ENCODE measurements around the gene EXO1.

DNA sequence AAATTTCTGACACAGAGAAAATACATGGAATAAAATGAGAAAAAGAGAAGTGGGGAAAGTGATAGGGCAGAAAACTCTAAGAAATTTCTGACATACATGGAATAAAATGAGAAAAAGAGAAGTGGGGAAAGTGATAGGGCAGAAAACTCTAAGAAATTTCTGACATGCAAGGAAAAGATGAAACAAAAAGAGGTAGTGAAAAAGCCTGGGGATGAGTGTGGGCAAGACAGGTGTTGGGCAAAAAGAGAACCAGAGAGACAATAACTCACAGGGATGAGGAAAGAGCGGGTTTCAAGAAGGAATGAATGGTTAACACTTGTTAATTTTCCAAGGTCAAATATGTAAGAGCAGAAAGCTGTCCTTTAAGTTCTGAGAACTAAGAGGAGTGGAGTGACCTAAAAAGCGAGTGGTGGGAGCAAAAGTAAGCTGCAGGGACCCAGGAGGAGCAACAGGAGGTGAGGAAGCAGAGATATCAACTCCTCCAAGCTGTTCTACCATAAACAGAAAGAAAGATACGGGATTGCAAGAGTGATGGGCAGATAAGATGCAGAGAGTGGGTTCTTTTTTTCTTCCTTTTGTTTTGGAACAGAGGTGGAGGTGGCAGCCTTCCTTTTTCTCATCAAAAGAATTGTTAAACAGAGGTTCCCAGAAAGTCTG is 29.9 kb upstream of the EXO1 start:
- TF ChIP-seq, protein P1, sequence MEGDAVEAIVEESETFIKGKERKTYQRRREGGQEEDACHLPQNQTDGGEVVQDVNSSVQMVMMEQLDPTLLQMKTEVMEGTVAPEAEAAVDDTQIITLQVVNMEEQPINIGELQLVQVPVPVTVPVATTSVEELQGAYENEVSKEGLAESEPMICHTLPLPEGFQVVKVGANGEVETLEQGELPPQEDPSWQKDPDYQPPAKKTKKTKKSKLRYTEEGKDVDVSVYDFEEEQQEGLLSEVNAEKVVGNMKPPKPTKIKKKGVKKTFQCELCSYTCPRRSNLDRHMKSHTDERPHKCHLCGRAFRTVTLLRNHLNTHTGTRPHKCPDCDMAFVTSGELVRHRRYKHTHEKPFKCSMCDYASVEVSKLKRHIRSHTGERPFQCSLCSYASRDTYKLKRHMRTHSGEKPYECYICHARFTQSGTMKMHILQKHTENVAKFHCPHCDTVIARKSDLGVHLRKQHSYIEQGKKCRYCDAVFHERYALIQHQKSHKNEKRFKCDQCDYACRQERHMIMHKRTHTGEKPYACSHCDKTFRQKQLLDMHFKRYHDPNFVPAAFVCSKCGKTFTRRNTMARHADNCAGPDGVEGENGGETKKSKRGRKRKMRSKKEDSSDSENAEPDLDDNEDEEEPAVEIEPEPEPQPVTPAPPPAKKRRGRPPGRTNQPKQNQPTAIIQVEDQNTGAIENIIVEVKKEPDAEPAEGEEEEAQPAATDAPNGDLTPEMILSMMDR (IDR thresholded peaks at IDR 0.05 in 8 of 11, conservative IDR thresholded peaks at IDR 0.05 in 3 of 11): no peak
- no peak for TF ChIP-seq POLR2AphosphoS5 (IDR thresholded peaks at IDR 0.05)

All from spleen (tissue), 7 donors.